Epidermal melanocyte (primary cell): Measurements from ENCODE around the gene ZCCHC2.
A peak's percentile ranks its signal among the peaks of the same experiment; 100 is the strongest.

Experiments
- DNase-seq: peaks from one replicate; pipeline ENCODE4 v3.0.0; 2011; ENCODE audit warnings: low spot score; ENCODE audit not compliant: insufficient read length

Gene ZCCHC2

DNA sequence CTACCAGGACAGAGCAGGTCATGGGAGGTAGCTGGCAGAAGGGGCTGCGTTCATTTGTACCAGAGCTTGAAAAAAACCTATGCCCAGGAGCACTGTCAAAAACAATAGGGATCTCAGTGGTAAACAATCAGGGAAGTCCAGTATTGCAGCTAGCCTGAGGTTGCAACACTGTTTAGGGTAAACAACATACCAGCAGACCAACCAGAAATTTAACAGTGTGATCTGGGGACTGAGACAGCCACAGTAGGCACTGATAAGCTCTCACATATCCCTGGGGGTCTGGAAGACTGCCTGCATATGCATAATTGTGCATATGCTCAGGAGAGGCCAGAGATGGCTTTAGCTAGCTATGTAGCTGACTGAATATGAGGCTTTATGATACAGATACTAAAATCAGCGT, 12.0 kb upstream of the ZCCHC2 start:
- no peak for DNase-seq

DNA sequence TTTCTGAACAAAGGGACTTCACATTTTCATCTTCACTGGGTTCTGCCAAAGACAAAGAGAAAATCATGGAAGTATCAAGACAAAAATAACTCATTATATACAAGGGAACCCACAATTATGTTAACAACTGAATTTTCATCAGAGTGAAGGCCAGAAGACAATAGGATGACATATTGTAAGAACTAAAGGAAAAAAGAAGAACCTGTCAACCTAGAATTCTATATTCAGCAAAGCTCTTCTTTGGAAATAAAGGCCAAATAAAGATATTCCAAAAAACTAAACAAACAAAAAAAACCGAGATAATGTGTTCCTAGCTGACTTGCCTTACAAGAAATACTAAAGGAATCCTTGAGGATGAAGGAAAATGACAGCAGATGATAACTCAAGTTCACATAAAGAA, 10.3 kb upstream of the ZCCHC2 start:
- no peak for DNase-seq

DNA sequence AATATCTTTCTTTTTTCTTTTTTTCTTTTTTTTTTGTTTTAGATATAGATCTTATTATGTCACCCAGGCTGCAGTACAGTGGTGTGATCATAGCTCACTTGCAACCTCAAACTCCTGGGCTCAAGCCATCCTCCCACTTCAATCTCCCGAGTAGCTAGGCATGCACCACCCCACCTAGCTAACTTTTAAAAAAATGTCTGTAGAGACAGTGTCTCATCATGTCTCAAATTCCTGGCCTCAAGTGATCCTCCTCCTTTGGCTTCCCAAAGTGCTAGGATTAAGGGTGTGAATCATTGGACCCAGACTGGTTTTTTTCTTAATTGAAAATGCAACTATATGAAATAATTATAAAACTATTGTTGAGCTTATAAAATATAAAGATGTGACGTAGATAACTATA, 9.8 kb upstream of the ZCCHC2 start:
- no peak for DNase-seq

DNA sequence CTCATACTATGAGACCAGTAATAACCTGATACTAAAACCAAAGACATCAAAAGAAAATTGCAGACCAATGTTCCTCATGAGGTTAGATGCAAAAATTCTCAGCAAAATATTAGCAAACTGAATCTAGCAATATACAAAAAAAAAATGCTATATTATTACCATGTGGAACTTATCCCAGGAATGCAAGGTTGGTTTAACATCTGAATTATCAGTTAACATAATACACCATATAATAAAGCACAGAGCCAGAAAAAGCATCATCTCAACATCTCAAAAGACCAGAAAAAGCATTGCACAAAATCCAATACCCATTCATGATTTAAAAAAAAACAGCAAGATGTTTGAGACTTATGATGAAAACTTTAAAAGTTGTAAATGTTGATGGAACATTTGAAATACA, 8.3 kb upstream of the ZCCHC2 start:
- DNase-seq, result no peak

DNA sequence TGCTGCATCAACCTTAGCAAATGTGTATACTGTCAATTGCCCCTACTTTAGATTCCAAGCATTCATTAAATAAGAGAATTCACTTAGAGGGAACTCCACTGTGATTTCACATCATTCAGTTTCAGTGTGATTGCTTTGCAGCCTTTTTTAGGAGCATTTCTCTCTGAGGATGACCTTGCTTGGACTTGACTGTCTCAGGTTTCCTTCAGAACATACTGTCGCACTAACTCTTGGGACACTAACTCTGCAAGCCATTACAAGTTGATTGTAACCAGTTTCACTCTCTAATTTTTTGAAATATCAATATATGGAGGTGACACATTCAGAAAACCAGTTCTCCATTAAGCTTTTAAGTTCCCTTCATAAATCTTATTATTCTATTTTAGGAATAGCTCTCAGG, 6.6 kb upstream of the ZCCHC2 start:
- no peak for DNase-seq

DNA sequence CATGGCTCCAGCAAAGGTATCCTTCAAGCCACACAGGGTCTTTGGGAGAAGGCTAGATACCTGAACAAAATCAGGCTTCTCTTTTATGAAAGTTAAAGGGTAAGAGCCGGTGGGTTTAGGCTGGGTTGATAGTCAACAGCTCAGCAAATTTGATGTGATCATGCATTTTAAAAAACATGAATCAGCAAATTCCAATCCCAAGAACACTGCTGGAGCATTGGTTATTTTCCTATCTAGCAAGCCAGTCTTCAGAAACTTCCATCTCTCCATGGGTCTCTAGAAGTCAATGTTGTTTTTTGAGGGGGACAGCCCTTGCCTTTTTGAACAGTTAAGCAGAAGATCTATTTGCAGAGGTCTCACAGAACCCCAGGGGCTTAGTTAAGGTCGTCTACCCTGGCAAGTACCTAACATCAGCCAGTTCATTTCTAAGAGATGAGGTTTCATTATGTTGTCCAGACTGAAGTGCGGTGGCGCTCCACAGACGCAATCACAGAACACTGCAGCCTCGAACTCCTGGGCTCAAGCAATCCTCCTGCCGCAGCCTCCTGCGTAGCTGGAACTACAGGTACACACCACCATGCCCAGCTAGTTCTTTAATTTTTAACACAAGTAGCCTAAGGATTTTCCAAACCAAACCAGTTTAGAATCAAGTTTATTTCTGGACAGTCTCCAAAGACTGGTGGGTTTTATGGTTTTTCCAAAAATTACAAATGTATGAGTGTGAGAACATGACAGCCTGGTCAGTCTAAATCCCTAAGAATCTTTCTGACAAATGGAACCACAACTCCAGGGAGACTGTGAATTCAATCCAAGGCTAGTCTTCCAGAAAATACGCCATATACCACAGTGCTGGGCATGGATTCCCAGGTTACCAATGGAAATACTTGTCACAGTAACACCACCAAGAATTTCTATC, 4.1 kb upstream of the ZCCHC2 start:
- DNase-seq, result no peak

DNA sequence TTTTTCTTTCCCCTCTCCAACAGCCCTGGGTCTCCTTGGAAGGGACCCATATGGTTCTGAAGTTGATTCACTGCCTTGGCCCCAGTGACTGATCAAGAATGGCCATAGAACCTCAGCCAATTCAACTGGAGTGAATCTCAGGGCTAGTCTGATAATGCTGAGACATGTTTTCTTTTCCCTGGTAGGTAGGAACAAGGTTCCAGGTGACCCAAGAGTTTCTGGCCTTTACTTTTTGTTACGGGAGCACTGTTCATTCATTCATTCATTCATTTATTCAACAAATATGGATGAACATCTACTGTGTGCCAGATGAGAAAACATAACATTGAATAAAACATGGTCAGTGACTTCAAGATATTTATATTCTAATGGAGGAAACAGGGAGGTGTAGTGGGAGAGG, 3.1 kb upstream of the ZCCHC2 start:
- no peak for DNase-seq

DNA sequence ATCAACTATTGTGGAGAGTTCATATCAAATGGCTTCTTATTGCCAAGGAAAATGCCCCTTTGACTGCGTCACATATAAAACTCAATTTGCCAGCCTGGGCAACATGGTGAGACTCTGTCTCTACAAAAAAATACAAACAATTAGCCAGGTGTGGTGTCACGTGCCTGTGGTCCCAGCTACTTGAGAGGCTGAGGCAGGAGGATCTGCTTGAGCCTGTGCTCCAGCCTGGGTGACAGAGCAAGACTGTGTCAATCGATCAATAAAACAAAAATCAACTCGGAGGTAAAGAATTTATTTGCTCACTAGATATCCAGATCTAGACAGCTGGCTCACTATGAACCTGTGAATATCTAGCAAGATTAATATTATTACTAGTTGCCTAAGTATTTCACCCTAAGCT, 1.7 kb upstream of the ZCCHC2 start:
- no peak for DNase-seq

DNA sequence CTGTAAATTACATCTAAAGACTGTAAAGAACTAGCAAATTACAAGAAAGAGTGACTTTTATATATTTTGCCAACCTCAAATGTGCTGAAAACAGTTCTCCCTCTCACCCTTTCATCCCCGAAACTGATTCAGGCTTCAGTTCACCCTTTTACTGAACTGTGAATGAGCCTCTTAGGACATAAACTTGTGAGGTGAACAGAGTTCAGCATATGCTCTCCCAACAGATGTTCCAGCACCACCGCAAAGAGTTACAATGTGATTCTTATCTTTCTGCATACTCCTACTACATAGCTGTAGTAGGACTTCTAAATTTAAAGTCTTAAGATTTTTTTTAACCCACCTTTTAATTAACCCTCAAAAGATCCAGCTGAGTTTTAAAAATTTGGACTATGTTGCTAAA, 1.2 kb upstream of the ZCCHC2 start:
- no peak for DNase-seq

DNA sequence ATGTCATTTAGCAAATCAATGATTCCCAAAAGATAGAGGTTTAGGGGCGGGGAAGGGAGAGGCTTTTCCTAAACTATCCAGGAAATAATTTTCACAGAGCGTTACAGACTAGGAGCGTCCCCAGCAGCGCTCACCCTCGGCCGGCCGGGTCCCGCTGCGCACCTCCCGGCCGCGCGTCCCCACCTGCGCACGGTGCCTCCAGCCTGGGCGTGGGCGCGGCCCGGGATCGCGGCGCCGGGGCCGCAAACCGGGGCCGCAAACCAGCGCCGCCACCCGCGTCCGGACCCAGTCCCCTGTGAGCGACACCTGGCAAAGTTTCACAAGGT, 684 bp upstream of the ZCCHC2 start:
- DNase-seq, result no peak

DNA sequence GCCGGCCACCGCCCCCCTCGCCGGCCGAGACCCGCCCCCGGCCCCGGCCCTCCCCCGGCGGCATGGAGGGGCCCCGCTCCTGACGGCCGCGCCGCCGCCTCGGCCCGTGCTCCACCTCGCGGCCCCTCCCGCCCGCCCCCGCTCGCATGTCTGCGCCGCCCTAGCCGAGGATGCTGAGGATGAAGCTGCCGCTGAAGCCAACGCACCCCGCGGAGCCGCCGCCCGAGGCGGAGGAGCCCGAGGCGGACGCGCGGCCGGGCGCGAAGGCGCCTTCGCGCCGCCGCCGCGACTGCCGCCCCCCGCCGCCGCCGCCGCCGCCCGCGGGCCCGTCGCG, 397 bp downstream of the ZCCHC2 start:
- DNase-seq, result no peak

DNA sequence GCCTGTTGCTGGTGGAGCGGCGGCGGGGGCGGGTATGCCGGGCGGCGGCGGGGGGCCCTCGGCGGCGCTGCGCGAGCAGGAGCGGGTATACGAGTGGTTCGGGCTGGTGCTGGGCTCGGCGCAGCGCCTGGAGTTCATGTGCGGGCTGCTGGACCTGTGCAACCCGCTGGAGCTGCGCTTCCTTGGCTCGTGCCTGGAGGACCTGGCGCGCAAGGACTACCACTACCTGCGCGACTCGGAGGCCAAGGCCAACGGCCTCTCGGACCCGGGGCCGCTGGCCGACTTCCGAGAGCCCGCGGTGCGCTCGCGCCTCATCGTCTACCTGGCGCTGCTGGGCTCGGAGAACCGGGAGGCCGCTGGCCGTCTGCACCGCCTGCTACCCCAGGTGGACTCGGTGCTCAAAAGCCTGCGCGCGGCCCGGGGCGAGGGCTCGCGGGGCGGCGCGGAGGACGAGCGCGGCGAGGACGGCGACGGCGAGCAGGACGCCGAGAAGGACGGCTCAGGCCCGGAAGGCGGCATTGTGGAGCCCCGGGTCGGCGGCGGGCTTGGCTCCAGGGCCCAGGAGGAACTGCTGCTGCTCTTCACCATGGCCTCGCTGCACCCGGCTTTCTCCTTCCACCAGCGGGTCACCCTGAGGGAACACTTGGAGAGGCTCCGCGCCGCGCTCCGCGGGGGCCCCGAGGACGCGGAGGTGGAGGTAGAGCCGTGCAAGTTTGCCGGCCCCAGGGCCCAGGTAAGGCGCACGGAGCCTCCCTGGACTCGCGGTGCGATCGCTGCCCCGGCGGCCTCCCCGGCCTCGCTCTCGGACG, 1.0 kb downstream of the ZCCHC2 start:
- DNase-seq, result no peak

DNA sequence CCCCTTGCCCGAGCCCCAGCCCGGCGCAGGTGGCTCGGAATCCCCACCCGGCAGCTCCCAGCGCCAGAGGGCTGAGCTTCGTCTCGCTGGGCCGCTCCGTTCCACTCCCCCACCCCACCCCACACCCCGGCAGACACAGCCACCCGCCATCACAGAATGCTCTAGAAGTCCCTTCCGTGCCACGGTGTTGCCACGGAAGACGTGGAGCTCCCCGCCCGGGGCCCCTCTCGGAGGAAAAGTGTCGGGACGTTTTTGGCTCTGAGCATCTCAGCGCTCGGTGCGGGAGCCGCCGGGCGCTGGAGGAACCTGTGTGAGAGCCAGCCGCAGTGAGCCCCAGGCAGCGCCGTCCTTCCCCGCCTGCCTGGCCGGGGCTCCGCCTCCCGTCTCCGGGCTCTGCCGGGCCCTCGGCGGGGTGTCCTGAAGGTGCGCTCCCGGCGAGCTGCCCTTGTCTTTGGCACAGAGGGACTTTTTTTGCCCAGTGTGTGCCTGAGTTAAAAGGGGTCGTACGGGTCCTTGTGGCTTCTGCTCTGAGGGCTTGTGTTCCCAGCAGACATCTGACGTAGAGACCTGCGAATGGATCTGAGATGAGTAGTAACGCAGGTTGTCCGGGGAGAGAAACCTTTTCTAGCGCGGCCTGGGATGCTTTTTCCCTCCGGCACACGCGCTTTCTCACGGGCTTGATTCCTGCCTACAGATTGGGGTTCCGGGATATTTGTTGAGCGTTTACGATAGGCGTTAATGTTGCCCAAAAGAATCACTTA, 1.8 kb downstream of the ZCCHC2 start:
- DNase-seq, result no peak

DNA sequence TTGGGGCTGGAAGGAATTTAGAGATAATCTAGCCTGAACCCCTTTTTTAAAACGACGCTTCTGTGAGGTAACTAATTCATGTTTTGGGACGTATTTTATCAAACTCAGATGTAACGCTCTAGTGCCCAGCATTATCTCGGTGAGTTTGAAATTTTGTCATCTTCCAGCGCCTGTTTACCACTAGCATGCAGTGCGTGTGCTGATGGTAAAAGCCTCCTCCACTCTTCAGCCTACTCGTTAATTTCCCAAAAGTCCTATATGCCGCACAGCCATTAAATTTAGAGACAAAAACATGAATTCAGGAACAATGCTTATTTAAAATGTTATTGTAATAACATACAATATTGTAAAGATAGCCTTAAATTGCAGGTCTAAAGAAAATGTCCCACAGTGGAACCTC, 2.8 kb downstream of the ZCCHC2 start:
- no peak for DNase-seq

DNA sequence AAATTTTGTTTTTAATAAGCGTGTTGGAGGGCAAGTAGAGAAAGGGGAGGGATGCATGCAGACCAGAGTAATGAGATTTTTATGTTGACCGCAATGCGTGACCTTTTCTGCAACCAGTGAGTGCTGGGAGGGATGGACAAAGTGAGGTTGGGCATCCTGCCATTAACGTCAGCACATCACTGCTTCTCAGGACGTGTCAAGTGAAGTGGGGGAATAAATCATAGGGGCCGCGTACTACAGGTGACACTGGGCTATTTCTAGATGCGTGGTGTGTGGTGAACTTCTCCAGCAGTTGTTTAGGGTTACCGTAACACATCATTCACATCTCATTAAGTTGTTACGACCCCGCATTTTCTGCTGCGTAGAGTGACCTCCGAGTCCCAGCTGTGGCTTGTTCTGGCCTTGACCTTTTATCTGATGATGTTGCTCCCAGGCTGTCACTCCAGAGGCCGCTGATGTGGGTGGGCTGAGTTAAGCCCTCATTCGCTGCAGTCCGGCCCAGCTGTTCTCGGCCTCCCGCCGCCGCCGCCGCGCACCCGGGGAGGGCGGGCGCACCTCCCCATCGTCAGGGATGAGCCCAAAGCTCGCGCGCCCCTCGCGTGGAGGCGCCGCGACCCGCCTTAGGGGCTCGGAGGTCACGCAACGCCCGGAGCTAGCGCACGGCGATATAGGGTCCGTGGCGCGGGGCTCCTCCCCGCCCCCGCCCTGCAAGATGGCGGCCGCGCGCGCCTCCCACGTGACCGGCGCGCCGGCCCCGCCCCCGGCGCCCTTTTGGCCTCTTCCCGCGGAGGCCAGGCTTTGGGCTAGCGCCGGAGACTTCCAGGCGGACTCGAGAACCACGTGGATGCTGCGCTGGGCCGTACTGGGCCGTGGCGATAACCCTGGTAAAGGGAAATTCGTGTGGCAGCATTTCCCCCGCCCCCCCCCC, 3.5 kb downstream of the ZCCHC2 start:
- DNase-seq, result peak; percentile 82

DNA sequence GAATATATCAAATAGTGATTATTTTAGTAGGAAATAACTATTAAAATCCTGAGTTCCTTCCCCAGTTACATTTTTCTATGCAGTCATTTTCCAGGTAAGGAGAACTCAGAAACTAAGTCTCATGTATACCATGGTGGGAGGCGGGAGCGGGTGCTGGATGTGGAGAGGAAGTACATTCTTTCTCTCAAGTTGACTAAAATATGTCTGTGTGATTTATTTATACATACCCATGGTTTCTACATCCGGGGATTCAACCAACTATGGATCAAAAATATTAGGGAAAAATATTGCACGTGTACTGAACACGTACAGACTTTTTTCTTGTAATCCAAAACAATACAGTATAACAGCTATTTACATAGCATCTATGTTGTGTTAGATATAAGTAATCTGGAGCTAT, 6.8 kb downstream of the ZCCHC2 start:
- DNase-seq, result no peak

DNA sequence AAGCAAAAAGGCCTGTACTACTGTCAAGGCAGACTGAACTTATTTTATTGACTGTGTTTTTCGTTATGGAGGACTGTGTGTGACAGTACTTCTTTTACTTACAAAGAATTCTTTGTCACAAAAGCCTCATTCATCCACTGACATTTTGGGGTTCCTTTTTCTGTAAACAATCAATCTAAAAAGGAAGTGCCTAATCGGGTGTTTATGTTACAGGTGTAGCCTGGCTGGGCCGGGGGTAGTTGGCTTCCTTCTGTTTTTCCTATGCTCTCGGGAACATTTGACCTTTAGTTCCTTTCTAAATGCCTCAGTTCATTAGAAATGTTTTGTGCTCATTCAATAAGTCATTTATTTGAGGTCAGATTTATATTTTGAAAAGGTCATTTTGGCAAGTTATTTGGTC, 8.3 kb downstream of the ZCCHC2 start:
- no peak for DNase-seq

DNA sequence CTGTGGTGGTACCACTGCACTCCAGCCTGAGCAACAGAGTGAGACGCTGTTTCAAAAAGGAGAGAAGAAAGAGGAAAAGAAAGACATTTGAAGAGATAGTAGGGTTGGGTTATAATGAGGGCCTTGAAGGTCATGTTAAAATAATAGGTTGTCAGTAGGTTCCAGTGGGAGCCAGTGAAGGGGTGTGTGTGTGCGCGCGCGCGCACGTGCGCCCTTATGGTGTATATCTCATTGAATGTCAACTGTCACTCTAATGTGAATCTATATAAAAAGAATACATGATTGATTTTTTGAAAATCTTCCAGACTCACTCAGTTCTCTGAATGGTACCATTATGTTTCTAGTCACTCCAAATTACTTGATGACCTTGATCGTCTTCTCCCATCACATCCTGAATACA, 9.1 kb downstream of the ZCCHC2 start:
- no peak for DNase-seq

DNA sequence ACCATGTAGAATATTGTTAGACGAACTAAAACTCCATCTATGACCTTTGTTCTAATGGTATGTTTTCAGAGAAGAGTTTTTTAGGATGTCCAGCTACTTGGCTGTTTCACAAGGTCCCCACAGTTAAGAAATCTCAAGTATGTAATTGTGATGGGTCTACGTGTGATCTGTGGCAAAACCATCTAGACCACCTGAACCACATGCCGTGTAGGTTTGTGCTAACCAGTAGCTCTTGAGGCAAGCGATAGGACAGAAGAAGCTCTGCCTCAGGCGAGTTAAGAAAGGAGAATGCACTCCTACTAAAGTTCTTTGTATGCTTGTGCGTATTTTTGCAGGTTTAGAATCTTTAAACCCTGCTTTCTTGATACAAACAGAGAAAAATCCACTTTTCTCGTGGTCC, 13.2 kb downstream of the ZCCHC2 start:
- no peak for DNase-seq

DNA sequence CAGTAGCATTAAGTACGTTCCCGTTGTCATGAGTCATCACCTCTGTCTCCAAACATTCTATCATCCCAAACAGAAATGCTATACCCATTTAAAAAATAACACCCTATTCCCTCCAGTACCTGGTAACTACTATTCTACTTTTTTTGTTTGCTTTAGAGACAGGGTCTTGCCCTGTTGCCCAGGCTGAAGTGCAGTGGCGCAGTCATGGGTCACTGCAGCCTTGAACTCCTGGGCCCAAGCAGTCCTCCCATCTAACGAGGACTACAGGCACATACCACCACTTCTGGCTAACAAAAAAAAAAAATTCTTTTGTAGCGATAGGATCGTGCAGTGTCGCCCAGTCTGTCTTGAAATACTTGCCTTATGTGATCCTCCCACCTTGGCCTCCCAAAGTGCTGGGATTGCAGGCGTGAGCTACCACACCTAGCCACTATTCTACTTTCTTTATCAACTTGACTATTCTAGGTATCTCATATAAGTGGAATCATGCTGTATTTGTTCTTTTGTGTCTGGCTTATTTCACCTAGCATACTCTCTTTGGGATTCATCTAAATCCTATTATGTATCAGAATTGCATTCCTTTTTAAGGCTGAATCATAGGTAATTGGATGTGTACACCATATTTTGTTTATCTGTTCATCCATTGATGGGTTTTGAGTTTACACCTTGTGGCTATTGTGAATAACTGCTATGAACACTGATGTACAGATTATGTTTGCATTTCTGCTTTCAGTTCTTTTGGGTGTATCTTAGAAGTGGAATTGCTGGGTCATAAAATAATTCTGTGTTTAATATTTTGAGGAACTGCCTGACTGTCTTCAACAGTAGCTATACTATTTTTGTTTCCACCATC, 14.4 kb downstream of the ZCCHC2 start:
- DNase-seq, result no peak
